C1 segment of cervical spinal cord (tissue), 14 donors: Measurements from ENCODE around the gene ANGEL1.

ENCODE experiments used
- DNase-seq, 14 donors: peaks; one replicate each; lab custom pipeline; 2025; lab: John Stamatoyannopoulos, UW

The ANGEL1 gene

DNA sequence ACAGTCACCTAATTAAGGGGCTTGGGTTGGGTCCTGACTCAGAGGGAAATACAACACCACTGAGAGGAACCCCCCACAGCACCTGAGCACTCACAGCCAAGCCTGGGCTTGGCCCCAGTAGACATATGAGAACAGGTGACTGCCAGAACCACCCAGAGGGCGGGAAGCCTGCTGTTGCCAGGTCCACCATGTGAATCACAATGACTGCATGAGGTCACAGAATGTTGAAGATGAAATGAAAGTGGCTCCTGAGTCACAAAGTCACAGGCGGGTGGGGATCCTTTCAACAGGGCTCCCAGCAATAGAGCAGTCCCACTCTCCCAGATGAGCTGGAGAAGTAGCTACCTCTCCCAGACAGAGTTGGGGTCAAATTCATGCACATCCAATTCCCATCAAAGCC lies 13.4 kb upstream of the ANGEL1 start, which contains the start of gene LRRC74A:
TSS of gene LRRC74A (plus strand) at position 287 of the 400 bp plus-strand sequence. CDS start 290 bp downstream, outside the sequence.
- no peak for DNase-seq

DNA sequence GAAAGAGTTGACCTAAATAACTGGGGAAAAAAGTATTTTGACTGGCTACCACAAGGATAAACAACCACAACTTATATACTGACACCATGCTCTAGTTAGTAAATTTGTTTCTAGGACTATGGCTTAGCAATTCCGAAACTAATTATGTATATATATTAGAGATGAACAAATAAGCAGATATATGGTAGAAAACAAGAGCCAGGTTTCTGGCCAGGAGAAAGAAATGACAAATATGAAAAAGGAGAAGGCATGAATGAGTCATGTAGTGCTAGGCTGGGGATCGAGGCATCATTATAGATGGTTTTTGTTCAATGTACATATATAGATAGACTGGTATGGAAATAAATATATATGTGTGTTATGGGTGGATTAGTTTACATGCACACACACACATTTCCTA lies 8.0 kb upstream of the ANGEL1 start:
- no peak for DNase-seq

DNA sequence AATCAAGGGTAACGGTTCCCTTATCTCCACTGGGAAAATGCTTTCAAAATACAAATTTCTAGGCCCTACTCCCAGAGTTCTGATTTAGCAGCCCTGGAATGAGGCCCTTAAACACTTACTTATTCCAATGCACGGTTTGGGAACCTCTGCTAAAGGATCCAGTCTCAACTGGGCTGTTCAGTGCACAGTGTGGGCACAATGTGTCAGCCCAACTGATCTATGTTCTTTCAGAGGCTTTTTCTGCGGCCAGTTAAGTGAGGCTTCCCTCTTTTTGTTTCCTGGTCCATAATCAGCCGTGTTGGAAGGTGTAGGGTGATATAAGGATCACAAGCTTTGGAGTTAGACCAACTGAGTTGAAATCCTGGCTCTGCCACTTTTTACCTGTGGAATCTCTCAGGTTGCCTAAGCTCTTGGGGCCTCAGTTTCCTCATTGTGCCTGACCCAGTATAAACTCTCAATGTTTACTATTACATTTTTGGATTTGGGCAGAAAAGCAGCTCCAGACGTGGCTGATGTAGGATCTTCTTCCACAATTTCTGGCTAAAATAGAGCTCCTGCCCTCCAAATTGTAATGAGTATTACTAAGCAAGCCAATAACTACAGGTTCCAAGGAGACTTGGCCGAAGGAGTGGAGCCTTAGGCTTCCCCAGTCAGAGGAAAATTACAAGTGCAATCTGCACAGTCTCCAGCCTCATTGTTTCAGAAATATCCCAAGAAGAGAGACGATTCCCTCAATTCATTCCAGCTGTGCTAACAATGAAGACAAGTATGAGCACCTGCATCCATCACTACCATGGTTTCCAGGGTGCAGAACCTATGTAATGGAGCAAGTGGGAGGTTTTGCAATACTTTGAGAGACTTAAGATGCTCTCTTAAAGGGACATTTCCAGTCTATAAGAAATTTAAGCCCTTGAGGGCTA lies 2.3 kb upstream of the ANGEL1 start:
- no peak for DNase-seq

DNA sequence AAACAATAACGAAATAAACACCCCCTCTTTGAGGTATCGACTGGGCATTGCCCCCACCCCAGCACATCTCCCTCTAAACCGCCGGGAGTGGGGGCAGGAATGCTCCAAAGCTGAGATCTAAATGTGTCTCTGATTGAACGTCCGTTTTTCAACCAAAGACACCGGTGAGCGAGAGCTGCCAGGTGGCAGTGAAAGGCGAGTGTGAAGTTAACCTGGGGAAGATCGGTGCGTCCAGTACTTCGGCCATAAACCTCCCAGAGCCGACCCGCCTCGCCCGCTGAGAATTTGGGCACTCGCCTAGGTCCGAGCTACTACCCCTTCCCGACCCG lies 625 bp downstream of the ANGEL1 start:
- peak in 3 of 14 donors; percentile 57 to 67 (median 59) for DNase-seq

DNA sequence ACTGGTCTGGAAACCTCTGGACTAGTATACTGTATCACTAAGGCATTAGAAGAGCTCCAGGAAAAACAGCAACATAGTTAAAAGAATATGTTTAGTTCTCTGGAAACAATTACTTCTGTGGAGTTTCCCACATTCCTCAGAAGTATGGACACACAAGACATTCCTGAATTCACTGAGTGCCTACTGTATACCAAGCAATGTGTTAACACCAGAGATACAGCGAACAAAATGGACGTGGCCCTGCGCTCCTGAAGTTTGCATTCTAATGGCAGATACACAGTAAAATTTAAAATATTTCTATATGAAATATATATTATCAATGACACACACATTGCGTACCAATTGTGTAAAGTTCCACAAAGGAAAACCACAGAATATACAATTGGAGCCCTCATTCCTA lies 1.1 kb downstream of the ANGEL1 start:
- DNase-seq = no peak

DNA sequence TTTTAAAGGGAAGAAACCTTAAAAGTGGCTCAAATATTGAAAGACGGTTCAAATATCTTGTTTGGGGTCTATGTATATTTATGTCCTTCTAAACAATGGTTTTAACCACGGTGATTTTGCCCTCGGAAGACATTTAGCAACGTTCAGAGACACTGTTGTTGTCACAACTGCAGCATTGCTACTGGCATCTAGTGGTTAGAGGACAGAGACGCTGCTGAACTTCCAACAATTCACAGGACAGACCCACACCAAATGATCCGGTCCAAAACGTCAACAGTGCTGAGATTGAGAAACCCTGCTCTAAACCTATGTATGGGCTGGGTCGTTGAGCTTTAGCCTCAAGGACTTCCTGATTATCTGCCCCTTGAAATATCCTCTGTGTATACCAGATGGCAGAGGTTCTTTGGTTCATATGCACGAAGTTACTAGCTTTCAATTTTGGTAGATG lies 1.7 kb downstream of the ANGEL1 start:
- peak in 9 of 14 donors; percentile 23 to 66 (median 43) for DNase-seq

DNA sequence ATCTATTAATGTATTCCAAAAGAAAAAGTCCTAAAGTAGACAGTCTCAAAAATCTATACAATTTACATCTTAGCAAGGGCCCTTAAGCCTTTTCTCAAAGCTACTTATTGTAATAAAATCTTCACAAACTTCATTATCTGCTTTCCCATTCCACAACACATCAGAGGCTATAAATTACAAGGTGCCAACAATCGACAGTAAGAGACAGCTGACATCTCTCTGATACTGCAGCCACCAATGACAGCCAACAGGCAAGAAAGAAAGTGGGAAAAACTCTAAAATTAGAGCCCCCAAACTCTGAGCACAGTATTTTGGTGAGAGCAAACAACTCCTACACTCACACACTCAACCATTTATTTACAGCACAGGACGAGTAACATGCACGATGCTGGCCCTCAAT lies 2.2 kb downstream of the ANGEL1 start:
- no peak for DNase-seq

DNA sequence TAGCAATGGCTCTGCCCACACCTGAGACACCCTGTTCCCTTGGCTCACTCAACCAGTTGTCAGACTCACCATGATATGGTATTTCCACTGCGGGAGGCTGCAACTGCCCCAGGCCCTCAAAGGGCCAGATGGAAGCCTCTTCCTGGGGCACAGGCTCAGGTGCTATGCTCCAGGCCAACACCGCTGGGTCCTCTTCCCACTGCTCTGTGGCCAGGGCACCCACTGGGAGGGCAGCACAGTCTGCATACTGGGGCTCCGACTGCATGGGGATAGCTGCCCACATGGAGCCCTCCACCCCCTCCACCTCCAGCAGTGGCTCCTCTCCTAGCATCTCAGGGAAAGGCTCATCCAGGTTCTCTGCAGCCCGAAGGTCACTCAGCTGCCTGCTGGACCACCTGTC lies 3.7 kb downstream of the ANGEL1 start:
- no peak for DNase-seq

DNA sequence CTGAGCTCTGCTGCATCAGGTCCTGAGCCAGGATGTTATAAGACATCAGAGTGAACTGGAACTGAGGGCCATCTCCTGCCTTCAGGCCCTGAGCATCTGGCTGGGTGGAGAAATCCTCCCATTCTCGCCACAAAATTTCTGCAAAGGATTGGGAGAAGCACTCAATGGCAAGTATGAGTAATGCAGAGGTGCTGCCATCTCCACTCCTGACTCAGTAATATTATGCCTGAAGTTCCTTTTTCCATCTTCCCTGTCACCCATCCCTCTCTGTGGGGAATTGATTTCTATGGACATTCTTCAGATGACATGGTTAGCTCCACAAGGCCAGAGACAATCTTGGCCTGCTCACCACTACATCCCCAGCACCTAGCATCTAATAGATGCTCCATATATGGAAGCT lies 4.7 kb downstream of the ANGEL1 start:
- no peak for DNase-seq

DNA sequence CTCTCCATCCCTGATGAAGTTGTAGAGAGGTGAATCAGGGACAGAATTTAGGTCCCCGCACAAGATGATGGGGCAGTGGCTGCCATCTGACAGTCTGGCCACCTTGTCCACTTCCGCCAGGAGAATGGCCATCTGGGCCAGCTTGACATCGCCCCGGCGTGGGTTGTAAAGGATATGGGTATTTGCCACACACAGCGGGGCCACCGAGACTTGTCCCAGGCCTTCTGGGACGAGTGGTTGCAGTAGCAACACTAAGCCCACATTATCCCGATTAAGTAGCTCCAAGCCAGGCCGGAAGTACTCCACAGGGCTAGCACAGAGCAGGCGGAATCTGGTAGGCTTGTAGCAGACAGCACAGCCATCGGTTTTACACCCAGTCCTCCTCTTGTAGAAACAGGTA lies 6.2 kb downstream of the ANGEL1 start:
- DNase-seq = peak in 1 of 14 donors; percentile 80

DNA sequence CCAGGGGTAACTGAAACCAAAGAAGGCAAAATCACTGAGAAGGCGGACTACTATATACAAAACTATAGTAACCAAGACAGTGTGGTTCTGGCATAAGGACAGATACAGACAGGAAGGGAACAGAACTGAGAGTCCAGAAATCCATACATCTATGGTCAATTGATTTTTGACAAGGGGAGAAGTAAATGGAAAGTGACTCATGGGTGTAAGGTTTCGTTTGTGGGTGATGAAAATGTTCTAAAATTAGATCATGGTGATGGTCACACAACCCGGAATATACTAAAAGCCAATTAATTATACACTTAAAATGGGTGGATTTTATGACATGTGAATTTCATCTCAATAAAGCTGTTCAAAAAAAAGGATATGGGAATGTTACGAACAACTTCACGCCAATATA lies 18.7 kb downstream of the ANGEL1 start:
- DNase-seq = no peak

DNA sequence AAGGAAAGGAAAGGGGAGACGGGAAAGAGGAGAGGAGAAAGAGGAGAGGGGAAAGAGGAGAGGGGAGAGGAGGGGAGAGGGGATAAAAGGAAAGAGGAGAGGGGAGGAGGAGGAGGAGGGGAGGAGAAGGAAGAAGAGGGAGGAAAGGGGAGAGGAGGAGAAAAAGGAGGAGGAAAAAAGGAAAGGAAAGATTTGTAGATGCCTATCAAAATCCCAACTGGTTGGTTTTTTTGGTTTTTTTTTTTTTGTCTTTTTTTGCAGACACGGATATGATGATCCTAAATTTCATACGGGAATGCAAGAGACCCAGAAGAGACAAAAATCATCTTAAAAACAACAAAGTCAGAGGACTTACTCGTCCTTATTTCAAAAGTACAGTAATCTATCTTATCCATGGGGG lies 19.4 kb downstream of the ANGEL1 start:
- no peak for DNase-seq

DNA sequence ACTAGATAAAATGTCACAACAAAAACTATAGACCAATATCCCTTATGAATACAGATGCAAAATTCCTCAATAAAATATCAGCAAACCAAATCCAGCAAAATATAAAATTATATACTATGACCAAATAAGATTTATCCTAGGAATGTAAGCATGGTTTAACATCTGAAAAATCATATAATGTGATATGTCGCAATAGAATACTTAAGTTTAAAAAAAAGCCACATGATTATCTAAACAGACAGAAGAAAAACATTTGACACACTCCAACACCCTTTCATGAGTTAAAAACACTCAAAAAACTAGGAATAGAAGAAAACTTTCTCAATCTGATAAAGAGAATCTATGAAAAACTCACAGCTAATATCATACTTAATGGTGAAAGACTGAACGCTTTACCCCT lies 20.3 kb downstream of the ANGEL1 start:
- no peak for DNase-seq

DNA sequence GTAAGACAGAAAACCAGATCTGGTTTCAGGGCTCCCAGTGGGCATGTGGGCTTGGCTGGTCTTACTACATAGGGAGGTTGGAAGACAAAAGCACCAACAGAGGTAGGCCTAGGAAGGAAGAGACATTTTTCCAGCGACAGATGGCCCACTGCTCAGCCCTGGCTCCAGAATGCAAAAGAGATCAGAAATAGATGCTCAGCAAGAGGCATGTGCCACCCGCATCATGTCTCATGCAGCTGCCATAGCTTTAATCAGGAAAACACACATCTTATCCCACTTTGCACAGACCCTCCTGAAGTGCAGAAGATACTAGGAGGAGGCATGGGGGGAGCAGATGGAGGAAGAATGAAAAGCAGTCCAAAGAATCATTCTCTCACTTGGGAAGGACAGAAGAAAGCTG lies 26.1 kb downstream of the ANGEL1 start:
- DNase-seq = peak in 2 of 14 donors; percentile 31 to 94

DNA sequence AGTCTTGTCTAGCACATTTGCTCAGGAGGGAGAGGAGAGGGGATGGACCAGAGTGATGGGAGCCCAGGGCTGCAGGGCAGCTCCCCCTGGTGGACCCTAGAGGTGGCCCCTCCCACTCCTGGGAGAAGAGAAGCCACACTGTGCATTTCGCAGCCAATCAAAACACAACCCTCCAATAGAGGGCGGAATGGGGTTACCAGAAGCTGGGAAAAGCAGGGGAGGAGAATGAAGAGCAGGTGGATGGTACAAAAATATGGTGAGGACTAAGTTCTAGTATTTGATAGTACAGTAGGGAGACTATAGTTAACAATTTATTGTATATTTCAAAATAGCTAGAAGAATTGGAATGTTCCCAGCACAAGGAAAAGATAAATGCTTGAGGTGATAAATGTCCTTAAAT lies 27.8 kb downstream of the ANGEL1 start:
- DNase-seq = peak in 12 of 14 donors; percentile 47 to 84 (median 72)

DNA sequence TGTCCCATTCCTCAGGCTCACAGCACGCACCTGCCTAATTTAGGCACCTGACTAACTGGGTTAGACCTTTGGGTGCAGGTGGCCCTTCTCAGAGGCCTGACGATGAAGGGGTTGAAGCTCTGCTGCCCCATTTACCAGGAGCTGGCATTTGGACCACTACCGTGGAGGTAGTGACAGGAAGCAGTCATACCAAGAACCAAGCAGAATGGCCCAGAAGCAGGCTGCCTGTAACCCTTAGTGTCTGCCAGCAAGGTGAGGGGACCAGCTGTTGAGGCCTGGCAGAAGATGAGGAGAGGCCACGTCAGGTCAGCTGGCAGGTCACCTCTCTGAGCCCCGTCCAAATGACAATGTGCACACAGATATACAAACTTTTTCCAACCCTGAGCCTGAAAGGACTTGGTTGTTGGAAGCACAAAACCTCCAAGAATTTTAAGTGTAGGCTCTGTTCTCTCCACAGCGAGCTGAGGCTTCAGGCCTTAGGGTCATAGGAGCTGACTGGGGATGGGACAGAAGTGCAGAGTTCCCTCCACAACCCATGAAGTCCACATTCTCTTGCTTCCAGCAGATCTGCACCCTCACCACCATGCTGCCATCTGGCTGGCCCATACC lies 28.3 kb downstream of the ANGEL1 start:
- DNase-seq = no peak

DNA sequence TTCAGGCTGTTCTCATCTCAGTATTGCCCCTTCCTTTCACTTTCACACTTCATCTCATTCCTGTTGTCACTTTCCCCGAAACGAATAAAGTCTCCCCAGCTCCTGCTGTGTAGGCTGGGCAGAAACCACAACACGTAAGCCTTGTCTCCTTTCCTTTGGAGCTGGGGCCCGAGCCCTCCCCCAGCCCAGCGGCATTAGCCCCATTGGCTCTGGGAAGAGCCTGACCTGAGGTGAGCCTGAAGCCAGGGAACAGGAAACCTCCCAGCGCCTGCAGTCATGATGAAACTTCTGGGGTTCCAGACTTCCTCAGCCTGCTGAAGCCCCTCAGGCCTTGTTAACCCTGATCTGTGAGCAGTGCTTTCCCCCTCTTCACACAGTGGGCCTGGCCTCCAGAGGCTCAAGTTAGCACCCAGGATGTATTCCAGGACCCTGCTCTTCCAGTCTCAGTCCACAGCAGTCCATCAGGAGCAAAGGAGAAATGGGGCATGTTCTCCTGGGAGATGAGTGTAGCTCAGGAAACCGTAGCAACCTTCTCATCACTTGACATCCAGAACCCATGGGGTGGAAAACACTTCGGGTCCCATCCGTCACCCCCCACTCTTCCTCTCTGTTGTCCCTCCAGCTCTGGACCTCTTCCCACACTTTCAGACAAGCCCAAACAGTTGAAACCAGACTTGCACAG lies 29.7 kb downstream of the ANGEL1 start:
- DNase-seq = peak in 1 of 14 donors; percentile 48

DNA sequence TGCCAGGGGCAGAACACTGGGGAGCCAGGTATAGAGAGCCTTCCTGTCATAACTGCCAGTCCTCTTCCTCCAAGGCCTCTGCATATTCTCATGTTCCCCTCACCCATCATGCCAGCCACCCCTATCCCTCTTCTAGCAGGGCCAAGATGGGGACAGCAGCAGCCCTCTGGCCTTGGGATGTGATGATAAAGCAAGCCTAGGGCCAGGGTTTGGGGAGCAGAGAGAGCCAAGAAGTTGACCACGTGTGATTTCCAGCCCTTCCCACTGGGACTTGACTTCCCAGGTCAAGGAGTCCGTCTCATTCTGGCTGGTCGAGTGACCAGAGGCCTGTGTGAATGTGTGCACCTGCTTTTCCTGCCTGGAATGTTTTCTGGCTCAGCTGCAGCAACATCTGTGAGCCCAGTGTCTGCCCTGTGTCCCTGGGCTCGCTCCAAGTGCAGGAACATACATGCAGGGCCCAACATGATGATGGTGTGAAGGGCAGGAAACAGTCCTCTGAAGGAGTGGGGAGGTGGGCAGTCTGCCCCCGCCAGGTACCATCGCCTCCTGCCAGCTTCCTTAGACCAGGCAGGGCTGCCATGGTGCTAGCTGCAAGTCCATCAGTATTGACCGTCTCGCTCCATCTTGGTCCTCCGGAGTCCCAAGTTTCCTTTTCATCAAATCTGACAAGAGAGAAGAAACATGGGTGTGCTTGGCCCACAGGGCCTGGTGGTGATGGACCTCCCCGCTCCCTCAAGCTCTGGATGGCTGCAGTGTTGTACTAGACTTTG lies 30.4 kb downstream of the ANGEL1 start:
- DNase-seq = no peak

DNA sequence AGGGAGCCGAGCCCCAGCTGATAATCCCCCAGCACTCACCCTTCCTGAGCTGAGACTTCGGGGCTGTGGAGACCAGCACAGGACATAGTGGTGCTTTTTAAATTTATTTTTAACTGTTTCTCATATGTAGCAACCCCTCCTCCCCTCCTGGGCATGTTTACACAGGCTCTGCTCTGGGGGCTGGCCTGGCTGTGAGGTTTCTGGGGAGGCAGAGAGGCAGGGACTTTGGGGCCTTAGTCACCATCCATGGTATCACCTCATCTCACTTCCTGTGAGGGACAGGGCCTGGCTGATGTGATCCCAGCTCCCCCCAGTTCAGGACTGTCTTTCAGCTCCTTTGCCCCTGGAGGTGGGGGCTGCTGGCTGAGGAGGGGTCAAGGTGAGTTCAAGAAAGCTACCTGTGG lies 31.0 kb downstream of the ANGEL1 start:
- no peak for DNase-seq

DNA sequence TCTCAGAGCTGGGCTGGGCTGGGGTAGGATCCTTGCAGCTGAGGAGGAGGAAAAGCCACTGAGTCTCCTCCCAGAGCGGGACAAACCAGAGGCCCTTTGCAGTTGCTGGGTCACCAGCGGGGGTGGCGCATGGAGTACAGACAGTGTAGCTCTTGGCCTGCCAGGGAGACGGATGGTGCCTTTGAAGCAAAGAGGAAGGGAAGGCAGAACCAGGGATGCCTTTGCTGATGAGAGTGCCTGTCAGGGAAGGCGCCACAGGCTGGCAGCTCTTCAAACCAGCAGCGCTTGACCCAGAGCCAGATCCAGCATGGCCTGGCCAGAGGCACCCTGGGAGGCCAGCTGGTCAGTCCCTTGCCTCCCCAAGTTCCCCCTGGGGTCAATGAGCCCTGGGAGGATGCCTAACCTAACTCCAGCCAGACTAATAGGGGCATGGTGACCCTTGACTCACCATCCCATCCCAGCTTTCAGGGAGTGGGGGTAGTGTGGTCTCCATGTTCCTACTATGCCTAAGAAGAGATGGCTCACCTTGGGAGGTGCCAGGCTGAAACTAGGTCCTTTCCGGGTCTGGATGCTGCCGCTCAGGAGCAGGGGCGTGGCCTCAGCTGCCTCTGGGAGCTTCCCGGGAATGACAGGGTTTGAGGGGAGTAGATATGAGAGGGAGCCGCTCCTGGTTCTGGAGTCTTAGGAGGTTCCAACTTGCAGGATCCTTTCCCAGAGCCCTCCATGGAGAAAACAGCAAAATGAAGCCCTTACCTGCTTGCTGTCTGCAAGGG lies 31.6 kb downstream of the ANGEL1 start:
- DNase-seq = peak in 12 of 14 donors; percentile 34 to 83 (median 64)

DNA sequence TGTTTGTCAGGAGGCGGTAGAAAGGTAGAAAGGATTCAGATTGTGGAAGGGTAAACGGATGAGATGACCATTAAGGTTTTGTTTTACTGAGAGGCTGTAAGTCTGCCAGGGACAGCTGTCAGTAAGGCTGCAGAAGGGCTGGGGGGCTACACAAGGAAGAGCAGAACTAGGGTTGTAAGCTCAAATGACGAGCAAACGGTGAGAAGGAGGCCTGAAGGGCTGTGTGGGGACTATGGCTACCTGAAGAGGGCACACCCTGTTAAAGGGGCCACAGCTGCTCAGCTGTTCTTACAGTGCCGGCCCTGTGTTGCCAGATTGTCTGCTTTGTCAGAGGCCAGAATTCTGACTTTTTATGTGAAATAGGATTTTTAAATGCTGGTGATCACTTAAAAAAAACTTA lies 32.3 kb downstream of the ANGEL1 start:
- no peak for DNase-seq
